DMS114 treated with DMSO at 0.1 percent for 48 hours (cell line): ENCODE results near the gene PCBP3.
"Not testable (repeated sequence)": the region's sequence is repeated elsewhere in the genome, so short reads cannot be mapped to it uniquely, and the experiment has no call there.

Experiments used
- DNase-seq: peaks from one replicate; lab custom pipeline; 2025; ENCODE audit not compliant: unreplicated experiment; lab: John Stamatoyannopoulos, UW

PCBP3 gene

GRCh38 chr21:45870421-45870820, 226.9 kb downstream of the PCBP3 start:
- no peak for DNase-seq

GRCh38 chr21:45870851-45871615, 227.5 kb downstream of the PCBP3 start:
- no peak for DNase-seq

GRCh38 chr21:45871616-45872236, 228.2 kb downstream of the PCBP3 start:
- no peak for DNase-seq

GRCh38 chr21:45872471-45872870, 228.9 kb downstream of the PCBP3 start:
- no peak for DNase-seq

- no peak for DNase-seq
Measured at GRCh38 chr21:45872902-45873301, 229.4 kb downstream of the PCBP3 start.

GRCh38 chr21:45873418-45873817, 229.9 kb downstream of the PCBP3 start:
- DNase-seq, result no peak

GRCh38 chr21:45873866-45874265, 230.3 kb downstream of the PCBP3 start:
- no peak for DNase-seq

GRCh38 chr21:45874716-45875415, 231.3 kb downstream of the PCBP3 start:
- DNase-seq, result no peak

GRCh38 chr21:45875416-45875760, 231.9 kb downstream of the PCBP3 start:
- DNase-seq, result no peak

- DNase-seq, result no peak
Measured at GRCh38 chr21:45875881-45876280, 232.4 kb downstream of the PCBP3 start.

GRCh38 chr21:45876381-45877170, 233.1 kb downstream of the PCBP3 start:
- DNase-seq, result no peak

GRCh38 chr21:45877171-45877438, 233.6 kb downstream of the PCBP3 start:
- no peak for DNase-seq

- no peak for DNase-seq
Measured at GRCh38 chr21:45877821-45878469, 234.4 kb downstream of the PCBP3 start.

- DNase-seq, result peak; percentile 8
Measured at GRCh38 chr21:45880097-45881068, 236.9 kb downstream of the PCBP3 start.

- DNase-seq, result no peak
Measured at GRCh38 chr21:45882645-45883044, 239.1 kb downstream of the PCBP3 start.

- no peak for DNase-seq
Measured at GRCh38 chr21:45883090-45883489, 239.6 kb downstream of the PCBP3 start.

GRCh38 chr21:45885597-45885929, 242.0 kb downstream of the PCBP3 start:
- DNase-seq, result no peak

- not testable (repeated sequence) for DNase-seq
Measured at GRCh38 chr21:45885930-45886601, 242.5 kb downstream of the PCBP3 start.

- DNase-seq, result no peak
Measured at GRCh38 chr21:45886610-45887026, 243.1 kb downstream of the PCBP3 start.
